CD4-positive, alpha-beta T cell treated with Interleukin-10 for 1 hour (primary cell): Measurements from ENCODE around the gene TM7SF2.
"Not testable (repeated sequence)": the region's sequence is repeated elsewhere in the genome, so short reads cannot be mapped to it uniquely, and the experiment has no call there.

Source experiments
- DNase-seq: peaks from one replicate; pipeline ENCODE4 v3.0.0-alpha.2; 2020

TM7SF2 gene

DNA sequence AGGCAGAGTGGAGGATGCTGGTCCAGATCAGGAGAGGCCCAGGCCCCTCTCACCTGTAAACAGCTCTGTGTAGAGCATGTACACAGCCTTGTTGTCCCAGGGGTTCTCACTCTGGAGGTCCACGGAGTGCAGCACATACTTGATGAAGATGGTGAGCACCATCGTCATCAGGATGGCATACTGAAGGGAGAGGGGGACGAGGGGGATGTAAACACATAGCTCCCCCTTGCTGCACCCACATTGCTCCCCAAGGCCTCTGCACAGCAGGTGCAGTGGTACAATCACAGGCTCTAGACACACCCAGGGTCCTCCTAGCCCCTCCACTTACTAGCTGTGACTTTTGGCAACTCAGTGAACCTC is 19.7 kb downstream of the TM7SF2 start:
- DNase-seq: no peak

GRCh38 chr11:65131895-65132237 is 20.2 kb downstream of the TM7SF2 start:
- DNase-seq: no peak

DNA sequence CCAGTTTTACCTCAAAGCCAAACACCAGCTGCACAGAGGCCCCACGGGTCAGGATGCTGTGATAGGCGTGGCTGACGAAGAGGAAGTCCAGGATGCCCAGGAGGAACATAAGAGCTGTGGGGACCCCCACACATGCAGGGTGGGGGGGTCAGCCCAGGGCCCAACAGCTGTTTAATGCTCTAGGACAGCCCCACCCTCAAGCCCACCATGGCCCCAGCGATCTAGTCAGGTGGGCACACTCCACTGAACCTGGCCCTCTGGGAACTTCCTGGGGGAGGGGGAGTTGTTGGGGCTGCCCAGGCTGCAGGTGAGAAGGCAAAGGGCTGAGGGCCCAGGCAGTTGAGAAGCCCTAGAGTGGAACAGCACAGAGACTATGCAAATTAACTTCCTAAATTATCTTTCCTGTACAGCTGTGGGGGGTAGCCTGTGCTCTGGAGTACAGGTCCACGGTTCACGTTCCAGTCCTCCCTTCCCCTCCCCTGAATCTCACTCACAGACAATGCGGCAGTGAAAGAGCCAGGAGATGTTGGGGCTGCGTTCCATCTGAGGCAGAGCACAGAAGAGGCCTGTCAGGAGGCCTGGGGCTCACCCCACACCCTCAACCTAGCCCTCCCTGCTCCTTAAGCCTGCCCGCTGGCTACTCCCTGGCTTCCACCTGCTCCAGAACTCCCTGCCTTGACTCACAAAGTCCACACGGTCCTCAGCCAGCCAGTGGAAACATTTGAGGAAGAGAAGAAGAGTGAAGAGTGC is 20.7 kb downstream of the TM7SF2 start:
- no peak for DNase-seq

- DNase-seq: peak; percentile 61
These were observed 21.5 kb downstream of the TM7SF2 start for GRCh38 chr11:65132988-65133700.

- DNase-seq: no peak
These were observed 22.1 kb downstream of the TM7SF2 start for GRCh38 chr11:65133724-65134123.

DNA sequence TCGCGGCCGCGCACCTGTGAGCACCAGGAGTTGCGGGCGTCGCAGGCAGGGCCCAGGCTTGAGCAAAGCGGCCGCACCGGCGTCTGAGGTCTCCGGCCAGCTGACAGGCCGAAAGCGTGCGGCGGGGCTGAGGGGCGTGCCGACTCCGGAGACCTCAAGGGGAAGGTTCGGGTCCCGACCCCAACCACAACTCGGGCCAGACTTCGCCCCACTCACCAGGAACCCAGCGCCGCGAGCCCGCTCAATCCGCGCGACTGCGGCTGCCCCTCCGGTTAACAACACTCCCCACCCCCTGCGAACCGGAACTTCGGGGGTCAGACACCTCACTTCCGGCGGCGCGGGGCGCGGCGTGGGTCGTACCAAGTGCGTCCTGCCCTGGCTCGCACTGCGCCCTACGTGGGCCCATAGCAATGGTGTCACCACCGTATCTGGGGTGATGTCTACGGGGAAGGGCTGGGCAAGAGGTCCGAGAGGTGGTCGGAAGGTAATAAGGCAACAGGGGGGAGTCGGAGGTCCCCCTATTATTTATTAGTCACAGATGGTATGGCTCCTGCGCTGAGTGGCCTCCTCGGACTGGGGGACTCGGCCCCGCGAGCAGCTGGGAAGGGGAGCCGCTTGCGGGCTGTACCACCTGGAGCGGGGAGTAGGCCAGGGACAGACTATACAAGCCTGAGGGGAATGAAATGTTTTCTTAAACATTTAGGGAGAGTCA is 22.7 kb downstream of the TM7SF2 start, which contains the start of gene SYVN1:
TSS of gene SYVN1 (minus strand) at position 280 of the 712 bp plus-strand sequence. CDS start 918 bp downstream, outside the sequence.
- DNase-seq: peak; percentile 93

- peak; percentile 94 for DNase-seq
These were observed 23.4 kb downstream of the TM7SF2 start for GRCh38 chr11:65134952-65135632.

- DNase-seq: no peak
These were observed 24.0 kb downstream of the TM7SF2 start for GRCh38 chr11:65135633-65136145.

- DNase-seq: no peak
These were observed 24.9 kb downstream of the TM7SF2 start for GRCh38 chr11:65136515-65137096.

- DNase-seq: no peak
These were observed 30.3 kb downstream of the TM7SF2 start for GRCh38 chr11:65141896-65142494.

DNA sequence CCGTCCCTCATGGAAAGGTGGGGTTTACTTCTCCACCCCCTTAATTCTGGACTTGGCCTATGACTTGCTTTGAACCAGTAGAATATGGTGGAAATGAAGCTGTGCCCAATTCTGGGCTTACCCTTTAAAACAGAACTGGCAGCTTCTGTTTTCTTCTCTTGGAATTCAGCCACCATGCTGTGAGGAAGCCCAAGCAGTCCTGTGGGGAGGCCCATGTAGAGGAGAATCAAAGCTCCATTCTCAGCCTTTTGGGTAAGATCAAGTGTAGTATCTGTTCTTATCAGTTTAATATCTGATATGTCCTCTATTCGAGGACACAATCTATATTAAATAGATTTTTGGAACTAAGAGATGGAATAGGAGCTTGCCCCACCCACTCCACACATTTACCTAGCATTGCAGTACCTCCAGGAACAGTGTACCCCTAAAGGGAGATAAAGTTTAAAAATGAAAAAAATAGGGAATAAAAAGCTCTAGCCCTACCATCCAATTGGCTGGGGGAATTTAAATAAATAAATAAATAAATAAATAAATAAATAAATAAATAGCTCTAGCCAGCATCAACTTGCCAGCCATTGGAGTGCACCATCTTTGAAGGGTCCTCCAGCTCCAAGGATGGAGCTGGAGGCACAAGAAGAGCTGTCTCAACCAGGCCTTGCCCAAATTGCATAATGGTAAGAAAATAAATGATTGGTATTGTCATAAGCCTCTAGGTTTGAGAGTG is 35.8 kb downstream of the TM7SF2 start:
- no peak for DNase-seq

DNA sequence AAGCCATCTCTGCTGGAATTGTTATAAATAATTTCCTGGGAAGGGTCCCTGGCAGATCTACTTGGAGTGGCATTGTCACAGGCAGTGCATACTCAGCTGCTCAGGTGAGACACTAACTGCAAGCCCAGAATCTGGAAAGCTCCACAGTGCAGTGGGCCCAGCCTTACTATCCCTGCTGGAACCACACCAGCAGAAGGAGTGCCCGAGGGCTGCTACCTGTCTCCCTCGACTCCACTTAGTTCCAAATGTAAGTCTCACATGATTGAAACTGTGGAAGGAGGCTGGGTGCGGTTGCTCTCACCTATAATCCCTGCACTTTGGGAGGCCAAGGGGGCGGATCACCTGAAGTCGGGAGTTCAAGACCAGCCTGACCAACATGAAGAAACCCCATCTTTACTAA is 37.0 kb downstream of the TM7SF2 start:
- DNase-seq: no peak

- DNase-seq: not testable (repeated sequence)
These were observed 38.4 kb downstream of the TM7SF2 start for GRCh38 chr11:65150131-65150508.

GRCh38 chr11:65150509-65151299 is 39.0 kb downstream of the TM7SF2 start:
- DNase-seq: peak; percentile 14

- no peak for DNase-seq
These were observed 39.7 kb downstream of the TM7SF2 start for GRCh38 chr11:65151331-65151899.

DNA sequence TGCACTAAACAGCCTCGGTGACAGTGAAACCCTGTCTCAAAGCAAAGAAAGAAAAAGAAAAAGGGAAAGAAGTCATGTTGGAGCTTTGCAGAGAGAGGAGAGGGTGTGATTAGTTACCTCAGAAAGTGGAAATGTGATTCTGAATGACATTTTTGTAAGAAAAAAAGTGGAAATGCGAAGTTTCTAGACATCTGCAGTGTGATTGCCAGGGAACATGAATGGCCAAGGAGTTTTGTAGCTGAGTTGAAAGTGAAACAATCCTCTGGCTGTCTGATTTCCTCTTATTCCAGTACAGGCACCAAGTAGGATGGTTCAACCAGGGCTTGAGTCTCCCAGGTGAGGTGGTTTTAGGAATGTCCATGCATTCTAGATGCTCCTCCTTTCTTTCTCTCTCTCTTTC is 40.5 kb downstream of the TM7SF2 start:
- DNase-seq: no peak

DNA sequence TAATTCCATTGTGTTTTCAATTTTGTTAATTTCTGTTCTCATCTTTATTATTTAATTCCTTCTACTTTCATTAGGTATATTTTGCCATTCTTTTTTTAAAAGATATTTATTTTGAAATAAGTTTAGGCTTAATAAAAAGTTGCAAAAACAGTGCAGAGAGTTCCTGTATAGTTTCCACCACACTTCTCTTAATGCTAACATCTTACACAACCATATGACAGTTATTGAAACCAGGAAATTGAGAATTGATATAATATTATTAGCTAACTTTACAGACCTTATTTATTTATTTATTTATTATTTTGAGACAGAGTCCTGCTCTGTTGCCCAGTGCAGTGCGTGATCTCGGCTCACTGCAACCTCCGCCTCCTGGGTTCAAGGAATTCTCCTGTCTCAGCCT is 44.6 kb downstream of the TM7SF2 start:
- no peak for DNase-seq

- DNase-seq: no peak
These were observed 45.3 kb downstream of the TM7SF2 start for GRCh38 chr11:65156926-65157325.

- DNase-seq: no peak
These were observed 45.7 kb downstream of the TM7SF2 start for GRCh38 chr11:65157336-65157735.

DNA sequence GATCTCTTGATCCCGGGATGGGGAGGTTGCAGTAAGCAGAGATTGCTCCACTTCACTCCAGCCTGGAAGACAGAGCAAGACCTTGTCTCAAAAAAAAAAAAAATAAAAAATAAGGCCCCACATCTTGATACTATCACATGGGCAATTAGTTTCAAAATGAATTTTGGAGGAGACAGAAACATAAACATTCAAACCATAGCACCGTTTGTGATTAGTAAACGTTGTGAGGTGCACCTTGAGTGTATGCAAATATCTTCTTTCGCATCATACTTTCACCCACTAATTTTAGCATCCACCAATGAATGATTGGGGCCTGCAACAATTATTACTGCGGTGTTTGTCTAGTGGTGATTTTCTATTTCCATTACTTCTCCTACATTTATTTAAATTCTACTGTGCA is 47.3 kb downstream of the TM7SF2 start:
- DNase-seq: no peak
